ENCODE data around the gene HSPA12B.

The HSPA12B gene

DNA sequence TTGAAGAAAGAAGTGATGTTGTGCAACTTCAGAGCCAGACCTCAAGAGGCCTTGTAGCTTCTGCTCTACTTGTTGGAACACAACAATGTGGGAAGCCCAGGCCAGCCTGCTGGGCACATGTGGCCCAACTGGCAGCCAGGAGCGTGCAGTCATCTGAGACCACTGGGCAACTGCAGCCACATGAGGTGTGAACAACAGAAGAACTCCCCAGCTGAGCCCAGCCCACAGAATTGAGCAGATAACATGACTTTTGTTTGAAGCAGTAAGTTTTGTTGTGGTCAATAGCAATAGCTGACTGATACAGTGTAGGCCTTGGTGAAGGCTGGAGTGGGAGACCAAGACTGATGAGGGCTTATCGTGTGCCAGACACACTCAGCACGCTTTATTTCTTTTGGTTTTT is 42.1 kb upstream of the HSPA12B start:
- TF ChIP-seq, protein P1, sequence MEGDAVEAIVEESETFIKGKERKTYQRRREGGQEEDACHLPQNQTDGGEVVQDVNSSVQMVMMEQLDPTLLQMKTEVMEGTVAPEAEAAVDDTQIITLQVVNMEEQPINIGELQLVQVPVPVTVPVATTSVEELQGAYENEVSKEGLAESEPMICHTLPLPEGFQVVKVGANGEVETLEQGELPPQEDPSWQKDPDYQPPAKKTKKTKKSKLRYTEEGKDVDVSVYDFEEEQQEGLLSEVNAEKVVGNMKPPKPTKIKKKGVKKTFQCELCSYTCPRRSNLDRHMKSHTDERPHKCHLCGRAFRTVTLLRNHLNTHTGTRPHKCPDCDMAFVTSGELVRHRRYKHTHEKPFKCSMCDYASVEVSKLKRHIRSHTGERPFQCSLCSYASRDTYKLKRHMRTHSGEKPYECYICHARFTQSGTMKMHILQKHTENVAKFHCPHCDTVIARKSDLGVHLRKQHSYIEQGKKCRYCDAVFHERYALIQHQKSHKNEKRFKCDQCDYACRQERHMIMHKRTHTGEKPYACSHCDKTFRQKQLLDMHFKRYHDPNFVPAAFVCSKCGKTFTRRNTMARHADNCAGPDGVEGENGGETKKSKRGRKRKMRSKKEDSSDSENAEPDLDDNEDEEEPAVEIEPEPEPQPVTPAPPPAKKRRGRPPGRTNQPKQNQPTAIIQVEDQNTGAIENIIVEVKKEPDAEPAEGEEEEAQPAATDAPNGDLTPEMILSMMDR (IDR thresholded peaks at IDR 0.05) = no peak
- TF ChIP-seq ZFX (IDR thresholded peaks at IDR 0.05; ENCODE audit: borderline replicate concordance) = no peak
- no peak overlapping the region for H3K27ac ChIP-seq

DNA sequence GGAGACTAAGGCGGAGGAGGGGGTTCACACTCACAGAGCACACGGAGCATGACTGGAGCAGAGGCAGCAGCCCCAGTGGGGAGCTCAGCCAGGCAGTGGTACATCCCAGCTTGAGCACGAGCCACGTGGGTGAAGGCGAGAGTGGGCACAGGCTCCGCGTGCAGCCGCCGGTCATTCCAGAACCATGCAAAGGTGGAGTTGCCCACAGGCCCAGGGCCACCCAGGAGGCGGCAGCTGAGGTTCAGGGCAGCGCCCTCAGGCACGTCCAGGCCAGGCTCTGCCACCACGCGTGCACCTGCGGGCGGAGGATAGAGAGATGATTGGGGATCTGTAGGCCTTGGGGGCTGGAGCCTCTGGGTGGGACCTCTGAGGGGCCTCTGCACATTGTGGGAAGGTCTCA is 41.2 kb upstream of the HSPA12B start:
- TF ChIP-seq, protein P1 (IDR thresholded peaks at IDR 0.05) = no peak
- no peak for TF ChIP-seq ZFX (IDR thresholded peaks at IDR 0.05; ENCODE audit: borderline replicate concordance)
- no peak overlapping the region for H3K27ac ChIP-seq

DNA sequence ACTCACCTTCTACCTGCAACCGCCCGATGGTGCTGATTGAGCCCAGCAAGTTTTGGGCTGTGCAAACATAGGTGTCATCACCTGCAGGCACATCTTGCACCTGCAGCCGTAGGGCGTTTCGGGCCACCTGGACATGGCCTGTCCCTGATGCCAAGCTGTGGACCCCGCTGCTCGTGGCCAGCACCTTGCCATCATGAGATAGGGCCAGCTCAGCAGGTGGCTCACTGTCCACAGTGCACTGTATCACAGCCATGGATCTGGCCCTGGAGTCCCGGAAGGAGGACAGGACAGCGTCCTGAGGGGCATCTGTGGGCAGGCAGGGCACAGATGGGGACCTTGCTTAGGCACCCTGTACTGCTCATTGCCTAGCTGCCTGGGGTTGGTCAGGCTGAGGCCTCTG is 40.6 kb upstream of the HSPA12B start:
- TF ChIP-seq ZFX (IDR thresholded peaks at IDR 0.05; ENCODE audit: borderline replicate concordance) = no peak
- TF ChIP-seq, protein P1 (IDR thresholded peaks at IDR 0.05) = no peak
- H3K27ac ChIP-seq = no peak overlapping the region

DNA sequence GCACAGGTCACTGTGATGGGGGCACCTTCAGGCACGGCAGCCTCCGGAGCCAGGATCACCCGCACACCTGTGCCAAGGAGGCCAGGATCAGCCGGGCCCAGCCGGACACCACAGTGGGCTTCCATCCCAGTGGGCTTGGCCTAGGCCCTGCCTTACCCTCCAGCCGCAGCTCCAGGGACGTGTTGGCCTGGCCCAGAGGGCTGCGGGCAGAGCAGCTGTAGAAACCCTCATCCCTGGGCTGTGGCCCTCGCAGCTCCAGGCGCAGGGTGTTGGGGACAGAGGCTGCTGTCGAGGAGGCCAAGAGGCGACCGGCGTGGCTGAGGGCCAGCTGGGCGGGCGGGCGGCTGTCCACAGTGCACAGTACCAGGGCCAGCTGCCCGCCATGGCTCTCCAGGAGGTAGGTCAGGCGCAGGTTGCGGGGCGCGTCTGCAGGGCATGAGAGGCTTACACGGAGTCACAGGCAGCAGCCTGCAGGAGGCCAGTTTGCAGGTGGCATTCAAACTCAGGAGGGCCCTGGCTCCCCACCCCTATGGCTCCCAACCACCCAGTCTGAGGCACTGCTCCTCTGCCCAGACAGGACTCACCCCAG is 39.7 kb upstream of the HSPA12B start:
- no peak for TF ChIP-seq ZFX (IDR thresholded peaks at IDR 0.05; ENCODE audit: borderline replicate concordance)
- TF ChIP-seq, protein P1 (IDR thresholded peaks at IDR 0.05) = no peak
- H3K27ac ChIP-seq = no peak overlapping the region

DNA sequence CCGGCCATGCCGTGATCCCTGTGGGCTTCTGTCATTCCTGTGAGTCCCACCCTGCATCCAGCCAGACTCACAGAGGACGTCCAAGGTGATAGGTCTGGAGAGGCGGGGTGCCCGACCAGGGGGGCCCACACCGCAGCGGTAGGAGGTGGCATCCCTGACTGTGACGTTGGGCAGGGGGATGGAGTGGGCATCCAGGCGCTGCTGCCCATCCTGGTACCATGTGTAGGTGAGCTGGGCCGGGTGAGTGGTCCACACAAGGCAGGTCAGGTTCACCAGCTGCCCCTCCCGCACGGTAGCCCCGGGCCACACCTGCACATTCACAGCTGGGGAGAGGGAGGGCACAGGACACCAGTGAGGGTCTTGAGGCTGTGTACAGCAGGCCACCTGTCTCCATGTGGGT is 39.1 kb upstream of the HSPA12B start:
- TF ChIP-seq, protein P1 (IDR thresholded peaks at IDR 0.05) = no peak
- no peak for TF ChIP-seq ZFX (IDR thresholded peaks at IDR 0.05; ENCODE audit: borderline replicate concordance)
- H3K27ac ChIP-seq = no peak overlapping the region

DNA sequence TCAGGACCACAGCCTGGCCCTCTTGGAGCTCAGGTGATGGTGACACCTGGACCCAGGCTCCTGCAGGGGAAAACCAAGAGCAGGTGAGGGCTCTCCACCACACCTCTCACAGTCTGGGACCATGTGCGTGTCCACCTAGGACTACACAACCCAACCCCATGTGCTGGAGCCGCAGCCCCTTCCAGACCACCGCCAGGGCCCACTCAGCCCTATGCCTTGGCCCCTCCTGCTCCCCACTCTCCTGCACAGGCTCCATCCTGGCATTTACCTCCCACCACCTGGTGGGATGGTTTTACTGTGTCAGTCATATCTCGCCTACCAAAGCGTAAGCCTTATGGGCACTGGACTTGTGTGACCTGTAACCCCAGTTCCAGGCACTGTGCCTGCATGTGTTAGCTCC is 37.6 kb upstream of the HSPA12B start:
- no peak overlapping the region for H3K27ac ChIP-seq
- TF ChIP-seq ZFX (IDR thresholded peaks at IDR 0.05; ENCODE audit: borderline replicate concordance) = no peak
- TF ChIP-seq, protein P1 (IDR thresholded peaks at IDR 0.05) = no peak

DNA sequence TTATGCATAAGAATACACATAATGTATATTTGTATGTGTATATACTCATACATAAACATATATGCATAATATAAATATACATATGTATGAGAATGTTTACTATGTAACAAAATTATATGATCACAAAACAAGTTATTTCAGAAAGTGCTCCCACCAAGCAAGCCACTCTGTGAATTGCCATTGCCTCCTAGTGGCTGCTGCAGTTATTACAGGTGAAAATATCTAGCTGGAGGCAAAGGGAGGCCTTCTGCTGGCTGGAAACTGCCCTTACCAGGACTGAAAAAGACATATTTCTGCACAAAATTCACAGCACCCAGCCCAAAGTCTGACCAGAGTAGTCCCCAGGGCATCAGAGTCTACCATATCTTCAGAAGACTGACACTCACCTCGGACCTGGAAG is 36.3 kb upstream of the HSPA12B start:
- TF ChIP-seq ZFX (IDR thresholded peaks at IDR 0.05; ENCODE audit: borderline replicate concordance) = no peak
- TF ChIP-seq, protein P1 (IDR thresholded peaks at IDR 0.05) = peak; percentile 71
- H3K27ac ChIP-seq = no peak overlapping the region

Data from 22Rv1 (cell line).